ENCODE results near the gene BCAS1. TPM values are rescaled to one million over a fixed set of nuclear protein-coding genes. Genes with fewer than 3 reads are reported as not detected.

BCAS1 gene
- total and polyA plus RNA-seq, 10 donors = 0.23 to 1.3 (median 0.55) TPM; not detected in 2

GRCh38 chr20:53901497-53902096, 168.8 kb downstream of the BCAS1 start:
- Histone ChIP-seq H3K36me3 (no peaks in the 10 kb centered on the region), H3K4me3 (no peak overlapping the region), H3K4me1 (peaks cover 5 to 78% (median 41%) of the 10 kb centered on the region in 6 donors), H3K27me3 (replicated peaks in 1 of 7) (no peaks in the 10 kb centered on the region), H3K27ac (peak overlapping the region in 6 of 8 donors; percentile 51 to 92 (median 76)), H3K9me3 (no peaks in the 10 kb centered on the region)
- intact Hi-C loops (cut with DNase I; ENCODE audit: low total_unique reads) = no loop called here
- no peak for DNase-seq
- WGBS, 5 donors = 67 to 76% (median 70%) methylated on average over 4 of the region's 4 CpGs
- TF ChIP-seq CTCF (IDR thresholded peaks at IDR 0.05 in 8 of 11, conservative IDR thresholded peaks at IDR 0.05 in 3 of 11) (no peak), POLR2AphosphoS5 (IDR thresholded peaks at IDR 0.05) (no peak), POLR2A (IDR thresholded peaks at IDR 0.05) (no peak)

- Histone ChIP-seq H3K36me3 (no peaks in the 10 kb centered on the region), H3K27me3 (replicated peaks in 1 of 7) (no peaks in the 10 kb centered on the region), H3K9me3 (no peaks in the 10 kb centered on the region), H3K4me1 (peaks cover 5 to 73% (median 38%) of the 10 kb centered on the region in 6 donors), H3K4me3 (no peak overlapping the region), H3K27ac (peak overlapping the region; percentile 3 to 92 (median 69))
- no peak for DNase-seq
- intact Hi-C loops (cut with DNase I; ENCODE audit: low total_unique reads) = no loop called here
- WGBS, 5 donors = 59 to 67% (median 64%) methylated on average over 6 of the region's 6 CpGs
- no peak for TF ChIP-seq POLR2A (IDR thresholded peaks at IDR 0.05)
- TF ChIP-seq CTCF (IDR thresholded peaks at IDR 0.05 in 8 of 11, conservative IDR thresholded peaks at IDR 0.05 in 3 of 11) = no peak
- TF ChIP-seq POLR2AphosphoS5 (IDR thresholded peaks at IDR 0.05) = no peak
Measured at GRCh38 chr20:53901064-53901463, 169.3 kb downstream of the BCAS1 start.

GRCh38 chr20:53900380-53900999, 169.9 kb downstream of the BCAS1 start:
- no peak for DNase-seq
- TF ChIP-seq CTCF (IDR thresholded peaks at IDR 0.05 in 8 of 11, conservative IDR thresholded peaks at IDR 0.05 in 3 of 11) (no peak), POLR2AphosphoS5 (IDR thresholded peaks at IDR 0.05) (no peak), POLR2A (IDR thresholded peaks at IDR 0.05) (no peak)
- H3K9me3 ChIP-seq = no peaks in the 10 kb centered on the region
- H3K4me3 ChIP-seq = no peak overlapping the region
- no peaks in the 10 kb centered on the region for H3K36me3 ChIP-seq
- WGBS, 5 donors = 55 to 69% (median 64%) methylated on average over 4 of the region's 4 CpGs
- no peaks in the 10 kb centered on the region for H3K27me3 ChIP-seq (replicated peaks in 1 of 7)
- H3K27ac ChIP-seq = peak overlapping the region; percentile 3 to 92 (median 69)
- intact Hi-C loops (cut with DNase I; ENCODE audit: low total_unique reads) = no loop called here
- peaks cover 5 to 67% (median 37%) of the 10 kb centered on the region in 6 donors for H3K4me1 ChIP-seq
